ENCODE measurements around the gene EIF2AK3. TPM values are rescaled to one million over a fixed set of nuclear protein-coding genes. Genes with fewer than 3 reads are reported as not detected.

Gene EIF2AK3
- total RNA-seq, result 11.0 and 23.3 TPM in 2 replicates

GRCh38 chr2:88627055-88627855 lies at the start of gene EIF2AK3:
Gene EIF2AK3, minus strand, starts transcription at chr2:88627464. Its CDS starts 190 bp downstream, at chr2:88627274.

Other genes starting within 250 kb of the EIF2AK3 start
- not detected in 2 replicates for gene FOXI3, start 174.8 kb downstream of the EIF2AK3 start, total RNA-seq
- gene RPIA, start 64.2 kb upstream of the EIF2AK3 start, total RNA-seq, result 2.9 and 8.7 TPM in 2 replicates